ENCODE measurements around the gene CTXN3. TPM values are rescaled to one million over a fixed set of nuclear protein-coding genes. Genes with fewer than 3 reads are reported as not detected.

Gene CTXN3
- total and polyA plus RNA-seq, 7 donors: 0.06 to 0.69 (median 0.51) TPM; not detected in 3

DNA sequence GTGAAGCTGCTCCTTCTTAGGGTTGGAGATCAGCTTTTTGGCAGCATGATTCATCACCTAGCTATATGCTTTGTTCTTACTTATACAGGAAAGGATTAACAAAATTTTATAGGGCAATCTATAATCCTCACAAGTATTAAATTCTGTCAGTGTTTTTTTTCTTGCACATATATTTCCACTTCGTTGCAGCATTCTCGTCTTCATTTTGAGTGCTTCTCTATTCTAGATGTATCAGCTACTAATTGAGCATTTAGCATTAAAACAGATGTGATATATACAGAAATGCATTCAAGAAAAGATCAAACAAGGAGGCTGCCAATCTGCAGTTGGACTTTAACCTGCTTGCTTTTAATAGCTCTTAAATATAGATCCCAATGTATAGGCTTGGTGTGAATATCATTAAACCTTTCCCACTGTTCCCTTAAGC, 3.6 kb upstream of the CTXN3 start:
- intact Hi-C loops (cut with DNase I): no loop called here
- H3K4me3 ChIP-seq: no peak overlapping the region
- peaks cover 24% of the 10 kb centered on the region for H3K4me1 ChIP-seq
- 68 to 78% (median 70%) methylated on average over 2 of the region's 2 CpGs for WGBS, 3 donors
- H3K9me3 ChIP-seq: no peaks in the 10 kb centered on the region
- ATAC-seq (no peak), DNase-seq (no peak)
- H3K27me3 ChIP-seq (ENCODE audit: insufficient read depth in 3 of 3, low read length in 2 of 3): no peaks in the 10 kb centered on the region
- H3K27ac ChIP-seq: no peak overlapping the region
- TF ChIP-seq, protein P1, sequence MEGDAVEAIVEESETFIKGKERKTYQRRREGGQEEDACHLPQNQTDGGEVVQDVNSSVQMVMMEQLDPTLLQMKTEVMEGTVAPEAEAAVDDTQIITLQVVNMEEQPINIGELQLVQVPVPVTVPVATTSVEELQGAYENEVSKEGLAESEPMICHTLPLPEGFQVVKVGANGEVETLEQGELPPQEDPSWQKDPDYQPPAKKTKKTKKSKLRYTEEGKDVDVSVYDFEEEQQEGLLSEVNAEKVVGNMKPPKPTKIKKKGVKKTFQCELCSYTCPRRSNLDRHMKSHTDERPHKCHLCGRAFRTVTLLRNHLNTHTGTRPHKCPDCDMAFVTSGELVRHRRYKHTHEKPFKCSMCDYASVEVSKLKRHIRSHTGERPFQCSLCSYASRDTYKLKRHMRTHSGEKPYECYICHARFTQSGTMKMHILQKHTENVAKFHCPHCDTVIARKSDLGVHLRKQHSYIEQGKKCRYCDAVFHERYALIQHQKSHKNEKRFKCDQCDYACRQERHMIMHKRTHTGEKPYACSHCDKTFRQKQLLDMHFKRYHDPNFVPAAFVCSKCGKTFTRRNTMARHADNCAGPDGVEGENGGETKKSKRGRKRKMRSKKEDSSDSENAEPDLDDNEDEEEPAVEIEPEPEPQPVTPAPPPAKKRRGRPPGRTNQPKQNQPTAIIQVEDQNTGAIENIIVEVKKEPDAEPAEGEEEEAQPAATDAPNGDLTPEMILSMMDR (IDR thresholded peaks at IDR 0.05): no peak
- no peaks in the 10 kb centered on the region for H3K36me3 ChIP-seq (ENCODE audit: insufficient read depth in 1 of 2, low read depth in 1 of 2)

DNA sequence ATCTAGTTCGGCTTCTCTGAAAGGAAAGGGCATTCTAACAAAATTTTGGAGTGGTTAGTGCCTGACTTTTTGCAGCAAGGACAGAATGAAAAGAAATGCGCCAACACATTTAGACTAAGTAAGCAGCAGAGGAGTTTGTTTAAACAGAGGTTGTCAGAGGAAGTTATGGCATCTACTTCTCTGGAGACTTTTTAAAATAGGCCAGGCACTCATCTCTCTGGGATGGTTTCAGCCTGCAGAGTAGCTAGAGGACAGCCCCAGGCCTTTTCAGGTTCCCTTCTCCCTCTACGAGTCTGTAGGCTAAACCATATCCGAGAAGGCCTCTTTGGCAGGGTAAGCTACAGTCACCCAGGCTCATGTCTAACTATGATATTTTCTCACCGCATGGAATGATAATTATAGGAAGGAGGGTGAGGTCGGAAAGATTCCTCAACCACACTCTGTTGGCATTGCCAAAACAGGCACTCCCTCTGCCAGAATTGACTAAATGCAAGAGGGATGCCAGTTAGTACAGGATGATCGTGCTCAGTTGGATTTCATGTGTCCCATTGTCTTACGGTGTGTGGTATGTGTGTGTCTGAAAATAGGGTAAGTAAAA, 1.4 kb upstream of the CTXN3 start:
- Histone ChIP-seq H3K4me3 (no peak overlapping the region), H3K27me3 (ENCODE audit: insufficient read depth in 3 of 3, low read length in 2 of 3) (no peaks in the 10 kb centered on the region), H3K27ac (peak overlapping the region; percentile 54), H3K9me3 (no peaks in the 10 kb centered on the region), H3K36me3 (ENCODE audit: insufficient read depth in 1 of 2, low read depth in 1 of 2) (no peaks in the 10 kb centered on the region), H3K4me1 (peaks cover 28% of the 10 kb centered on the region)
- WGBS, 3 donors: 36 to 64% (median 50%) methylated on average over 8 of the region's 8 CpGs
- DNase-seq: no peak
- TF ChIP-seq, protein P1 (IDR thresholded peaks at IDR 0.05): no peak
- peak in 3 of 4 donors; percentile 33 to 43 (median 36) for ATAC-seq
- intact Hi-C loops (cut with DNase I): no loop called here

DNA sequence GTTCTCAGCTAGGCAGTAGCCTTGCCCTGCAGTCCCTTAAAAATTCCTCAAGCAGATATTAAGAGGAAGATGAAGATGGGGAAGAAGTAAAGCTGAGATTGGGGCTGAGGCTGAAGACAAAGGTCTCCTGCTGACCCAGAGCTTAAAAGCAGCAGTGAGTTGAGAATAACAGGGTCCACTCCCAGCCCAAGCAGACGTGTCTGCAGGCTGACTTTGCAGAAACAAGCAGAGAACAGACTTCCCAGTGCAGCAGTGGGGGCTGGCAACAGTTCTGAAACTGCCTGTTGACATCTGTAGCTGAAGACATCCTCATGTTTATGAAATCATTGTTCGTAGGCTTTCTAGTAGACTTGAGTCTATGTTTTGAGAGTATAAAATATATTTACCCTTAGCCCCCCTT, 1.1 kb downstream of the CTXN3 start:
- Histone ChIP-seq H3K4me1 (peaks cover 23% of the 10 kb centered on the region), H3K4me3 (peak overlapping the region; percentile 34), H3K9me3 (no peaks in the 10 kb centered on the region), H3K36me3 (ENCODE audit: insufficient read depth in 1 of 2, low read depth in 1 of 2) (no peaks in the 10 kb centered on the region), H3K27me3 (ENCODE audit: insufficient read depth in 3 of 3, low read length in 2 of 3) (no peaks in the 10 kb centered on the region), H3K27ac (peak overlapping the region; percentile 37)
- 34 to 47% (median 42%) methylated on average over 2 of the region's 2 CpGs for WGBS, 3 donors
- intact Hi-C loops (cut with DNase I): loop anchor here in 1 of 2 donors (5.0 kb wide), 1 partner anchor 63 kb away; no protein-coding TSS in a partner anchor
- ATAC-seq (peak in 2 of 4 donors; percentile 34 to 50), DNase-seq (no peak)
- TF ChIP-seq, protein P1 (IDR thresholded peaks at IDR 0.05): no peak

DNA sequence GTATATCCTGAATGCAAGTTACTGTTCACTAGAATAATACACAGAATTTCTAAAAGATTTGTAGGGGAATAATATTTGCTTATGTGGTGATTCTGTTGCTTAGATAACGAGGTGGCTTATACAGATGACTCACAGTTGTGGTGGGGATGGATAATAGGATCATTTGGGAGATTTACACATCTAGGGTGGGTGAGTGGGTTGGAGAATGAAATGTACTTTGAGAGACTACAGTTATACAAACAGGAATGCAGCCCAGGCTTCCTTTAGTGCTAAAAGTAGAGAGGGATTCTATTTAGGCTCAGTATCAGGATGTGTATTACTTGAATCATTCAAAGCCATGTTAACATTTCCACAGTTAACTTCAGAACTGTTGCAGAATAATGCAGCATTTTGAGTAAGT, 1.8 kb downstream of the CTXN3 start:
- Histone ChIP-seq H3K36me3 (ENCODE audit: insufficient read depth in 1 of 2, low read depth in 1 of 2) (no peaks in the 10 kb centered on the region), H3K4me1 (peaks cover 23% of the 10 kb centered on the region), H3K9me3 (no peaks in the 10 kb centered on the region), H3K27me3 (ENCODE audit: insufficient read depth in 3 of 3, low read length in 2 of 3) (no peaks in the 10 kb centered on the region), H3K27ac (peak overlapping the region; percentile 37), H3K4me3 (peak overlapping the region; percentile 34)
- TF ChIP-seq, protein P1 (IDR thresholded peaks at IDR 0.05): no peak
- intact Hi-C loops (cut with DNase I): loop anchor here in 1 of 2 donors (5.0 kb wide), 1 partner anchor 63 kb away; no protein-coding TSS in a partner anchor
- WGBS, 3 donors: 25 to 61% (median 54%) methylated on average over 1 of the region's 1 CpG
- DNase-seq: no peak
- ATAC-seq: peak in 2 of 4 donors; percentile 51 to 63

All from psoas muscle (tissue), 8 donors.